Suprapubic skin (tissue), 4 donors: ENCODE results near the gene ADGRF1. TPM values are rescaled to one million over a fixed set of nuclear protein-coding genes. Genes with fewer than 3 reads are reported as not detected.

Source experiments
- DNase-seq, 2 donors: peaks; one replicate each; pipeline ENCODE4 v3.0.0-alpha.2; 2019; ENCODE audit warnings: low spot score in 2 of 2
- H3K27ac ChIP-seq: fragments of 200-600 bp; sonication (generic); one replicate; pipeline ENCODE4 v1.5.1; 2019
- H3K27me3 ChIP-seq: fragments of 200-600 bp; sonication (generic); one replicate; pipeline ENCODE4 v1.5.1; 2019
- H3K36me3 ChIP-seq: fragments of 200-600 bp; sonication (generic); one replicate; pipeline ENCODE4 v1.5.1; 2019
- H3K4me1 ChIP-seq: fragments of 200-600 bp; sonication (generic); one replicate; pipeline ENCODE4 v1.5.1; 2019
- H3K4me3 ChIP-seq: fragments of 200-600 bp; sonication (generic); one replicate; pipeline ENCODE4 v1.5.1; 2019; ENCODE audit warnings: mild to moderate bottlenecking
- H3K9me3 ChIP-seq: fragments of 200-600 bp; sonication (generic); one replicate; pipeline ENCODE4 v1.5.1; 2019
- CTCF ChIP-seq, 2 donors: fragments of 200-600 bp in 1 of 2; fragments of 450-650 bp in 1 of 2; sonication (generic) in 1 of 2; IDR thresholded peaks; one replicate each; pipeline ENCODE4 v1.5.1; 2016 to 2019; ENCODE audit warnings: antibody characterized with exemption in 2 of 2, mild to moderate bottlenecking in 1 of 2, moderate library complexity in 1 of 2
- EP300 ChIP-seq: sonication (generic); formaldehyde crosslinking; IDR thresholded peaks from one replicate; pipeline ENCODE4 v1.6.1; 2017; ENCODE audit warnings: antibody characterized with exemption
- POLR2A ChIP-seq, 2 donors: fragments of 450-650 bp; IDR thresholded peaks; one replicate each; pipeline ENCODE4 v1.6.1; 2017; ENCODE audit warnings: antibody characterized with exemption in 2 of 2, mild to moderate bottlenecking in 2 of 2, moderate library complexity in 2 of 2
- POLR2AphosphoS5 ChIP-seq, 3 donors: sonication (generic); formaldehyde crosslinking; IDR thresholded peaks; one replicate each; pipeline ENCODE4 v1.6.1; 2017; ENCODE audit warnings: antibody characterized with exemption in 3 of 3
- WGBS: methylation state at CpG from one replicate; pipeline ENCODE4 v1.1.5; 2018; 5-methylcytosine and 5-hydroxymethylcytosine counted together
- total RNA-seq, 4 donors: library from RNA; depleted of rRNA; stranded (reverse); fragments of >200 nt; gene quantifications; one replicate each; pipeline ENCODE4 v1.1.0, GENCODE V29; 2016

ADGRF1 gene
- total RNA-seq, 4 donors from 2014 or later = 0.31 to 0.42 TPM; not detected in 2

GRCh38 chr6:47070461-47070860, 28.3 kb upstream of the ADGRF1 start:
- 88% methylated on average over 3 of the region's 3 CpGs for WGBS
- no peak for DNase-seq
- Histone ChIP-seq H3K27ac (no peak overlapping the region), H3K27me3 (no peaks in the 10 kb centered on the region), H3K4me3 (no peak overlapping the region), H3K4me1 (peaks cover 4% of the 10 kb centered on the region), H3K36me3 (no peaks in the 10 kb centered on the region), H3K9me3 (no peaks in the 10 kb centered on the region)
- no peak for TF ChIP-seq CTCF (IDR thresholded peaks at IDR 0.05)
- no peak for TF ChIP-seq EP300
- no peak for TF ChIP-seq POLR2AphosphoS5 (IDR thresholded peaks at IDR 0.05)
- no peak for TF ChIP-seq POLR2A (IDR thresholded peaks at IDR 0.05)

GRCh38 chr6:47069156-47069555, 27.0 kb upstream of the ADGRF1 start:
- WGBS = 85% methylated on average over 2 of the region's 2 CpGs
- DNase-seq = no peak
- no peaks in the 10 kb centered on the region for H3K36me3 ChIP-seq
- TF ChIP-seq POLR2AphosphoS5 (IDR thresholded peaks at IDR 0.05) (no peak), CTCF (IDR thresholded peaks at IDR 0.05) (no peak), EP300 (no peak), POLR2A (IDR thresholded peaks at IDR 0.05) (no peak)
- H3K4me1 ChIP-seq = no peaks in the 10 kb centered on the region
- H3K9me3 ChIP-seq = no peaks in the 10 kb centered on the region
- no peaks in the 10 kb centered on the region for H3K27me3 ChIP-seq
- H3K4me3 ChIP-seq = no peak overlapping the region
- no peak overlapping the region for H3K27ac ChIP-seq

- no peak for TF ChIP-seq POLR2AphosphoS5 (IDR thresholded peaks at IDR 0.05)
- no peak for TF ChIP-seq POLR2A (IDR thresholded peaks at IDR 0.05)
- no peak for TF ChIP-seq EP300
- 85% methylated on average over 1 of the region's 1 CpG for WGBS
- H3K36me3 ChIP-seq = no peaks in the 10 kb centered on the region
Measured at GRCh38 chr6:47066418-47066817, 24.3 kb upstream of the ADGRF1 start.

GRCh38 chr6:47064274-47064673, 22.1 kb upstream of the ADGRF1 start:
- TF ChIP-seq POLR2A (IDR thresholded peaks at IDR 0.05) = no peak
- TF ChIP-seq EP300 = no peak
- no peak for TF ChIP-seq CTCF (IDR thresholded peaks at IDR 0.05)
- TF ChIP-seq POLR2AphosphoS5 (IDR thresholded peaks at IDR 0.05) = no peak
- Histone ChIP-seq H3K4me1 (peaks cover 7% of the 10 kb centered on the region), H3K36me3 (no peaks in the 10 kb centered on the region)

More at GRCh38 chr6:47066418-47066817, 24.3 kb upstream of the ADGRF1 start:
- Histone ChIP-seq H3K4me1 (peaks cover 1% of the 10 kb centered on the region), H3K27ac (no peak overlapping the region), H3K9me3 (no peaks in the 10 kb centered on the region), H3K4me3 (no peak overlapping the region), H3K27me3 (no peaks in the 10 kb centered on the region)
- no peak for DNase-seq

GRCh38 chr6:47062346-47062745, 20.2 kb upstream of the ADGRF1 start:
- WGBS = 74% methylated on average over 5 of the region's 5 CpGs
- DNase-seq = no peak
- no peaks in the 10 kb centered on the region for H3K27me3 ChIP-seq
- TF ChIP-seq POLR2A (IDR thresholded peaks at IDR 0.05) = no peak
- TF ChIP-seq CTCF (IDR thresholded peaks at IDR 0.05) = no peak
- TF ChIP-seq POLR2AphosphoS5 (IDR thresholded peaks at IDR 0.05) = no peak
- TF ChIP-seq EP300 = no peak
- peaks cover 7% of the 10 kb centered on the region for H3K4me1 ChIP-seq
- H3K36me3 ChIP-seq = no peaks in the 10 kb centered on the region
- H3K9me3 ChIP-seq = no peaks in the 10 kb centered on the region
- H3K27ac ChIP-seq = no peak overlapping the region
- H3K4me3 ChIP-seq = no peak overlapping the region

More at GRCh38 chr6:47064274-47064673, 22.1 kb upstream of the ADGRF1 start:
- 76% methylated on average over 2 of the region's 2 CpGs for whole genome bisulfite sequencing
- H3K4me3 ChIP-seq = no peak overlapping the region
- H3K27ac ChIP-seq = no peak overlapping the region
- no peak for DNase-seq
- no peaks in the 10 kb centered on the region for H3K9me3 ChIP-seq
- no peaks in the 10 kb centered on the region for H3K27me3 ChIP-seq
